Fibroblast of the conjunctiva (primary cell): ENCODE results near the gene DLGAP1.
"Not testable (repeated sequence)": the region's sequence is repeated elsewhere in the genome, so short reads cannot be mapped to it uniquely, and the experiment has no call there.

ENCODE experiments used
- DNase-seq: peaks from one replicate; pipeline ENCODE4 v3.0.0-alpha.2; 2010; ENCODE audit warnings: low read depth

DLGAP1 gene

DNA sequence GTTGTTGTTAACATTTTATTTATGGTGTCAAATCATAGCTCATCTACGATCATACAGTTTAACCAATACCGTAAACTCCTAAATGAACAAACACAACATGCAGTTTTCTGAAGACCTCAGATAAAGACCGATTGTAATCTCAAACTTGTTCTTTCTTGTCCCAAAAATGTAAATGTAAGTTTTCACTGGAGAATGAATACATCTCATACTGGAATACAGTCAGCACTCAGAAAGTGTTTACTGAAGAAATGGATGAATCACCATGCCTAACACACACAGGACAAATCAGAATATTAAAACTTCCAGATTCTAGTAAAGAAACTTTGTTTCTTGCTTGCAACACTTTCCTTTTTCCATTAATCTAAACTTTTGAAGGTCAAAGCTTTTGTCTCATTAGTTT is 380.5 kb downstream of the DLGAP1 start:
- DNase-seq: no peak

GRCh38 chr18:4069183-4069582 is 385.9 kb downstream of the DLGAP1 start:
- DNase-seq: no peak

GRCh38 chr18:4068552-4069158 is 386.5 kb downstream of the DLGAP1 start:
- peak; percentile 38 for DNase-seq

GRCh38 chr18:4063545-4063944 is 391.6 kb downstream of the DLGAP1 start:
- DNase-seq: no peak

DNA sequence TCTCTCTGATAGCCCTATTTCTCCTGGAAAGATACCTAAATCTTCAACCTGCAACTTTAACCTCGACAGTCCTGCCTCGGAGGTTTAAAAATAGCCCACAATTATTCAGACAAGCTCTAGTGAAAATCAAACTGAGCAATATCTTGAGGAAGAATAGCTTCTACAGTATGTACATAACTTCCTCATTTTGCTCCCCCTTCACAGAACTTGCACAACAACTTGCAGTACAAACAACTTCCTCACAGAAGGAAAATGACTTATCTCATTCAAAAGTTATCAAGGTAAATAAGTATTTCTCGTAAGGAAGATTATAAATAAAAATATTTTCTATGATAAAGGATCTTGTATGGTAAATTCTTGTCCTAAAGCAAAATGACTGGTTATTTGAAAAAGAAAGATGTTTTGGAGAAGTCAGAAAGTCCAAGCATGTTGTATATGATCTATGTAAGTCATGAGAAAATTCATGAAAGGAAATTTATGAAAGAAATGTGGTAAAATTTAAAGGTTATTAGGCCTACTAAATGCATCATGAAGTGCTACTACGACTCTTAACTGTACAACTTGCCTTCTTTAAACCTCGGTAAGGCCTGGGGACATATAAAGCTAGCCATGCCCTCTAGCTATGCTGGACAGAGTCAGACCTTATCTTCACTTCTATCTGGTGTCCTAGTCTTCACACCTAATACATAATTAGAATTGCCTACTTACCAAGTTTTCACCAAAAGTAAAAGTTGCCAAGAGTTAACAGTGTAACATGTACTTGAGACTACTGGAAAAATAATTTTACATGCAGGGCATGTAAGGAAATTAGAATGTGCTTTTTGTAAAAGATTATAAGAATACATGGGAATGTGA is 394.5 kb downstream of the DLGAP1 start:
- DNase-seq: no peak

- DNase-seq: no peak
Observed at GRCh38 chr18:4058179-4058578, 396.9 kb downstream of the DLGAP1 start.

GRCh38 chr18:4040391-4041092 is 414.6 kb downstream of the DLGAP1 start:
- DNase-seq: no peak

DNA sequence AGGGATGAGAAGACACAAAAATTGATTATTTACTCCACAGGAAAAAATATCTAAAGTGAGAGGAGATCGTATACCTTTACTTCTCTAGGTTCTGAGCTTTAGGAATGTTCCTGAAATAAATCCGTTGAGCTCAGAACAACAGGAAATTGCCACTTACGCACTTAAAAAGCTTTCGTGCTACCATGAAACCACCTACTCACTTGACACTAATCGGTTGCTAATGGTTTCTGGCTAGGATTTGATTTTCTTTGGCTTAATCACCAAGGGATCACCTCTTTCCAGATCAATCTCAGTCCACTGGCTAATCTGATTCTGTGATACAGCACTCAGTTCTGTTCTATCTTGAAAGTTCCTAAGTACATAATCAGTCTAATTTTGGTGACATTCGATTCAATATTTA is 419.6 kb downstream of the DLGAP1 start:
- no peak for DNase-seq

GRCh38 chr18:4034815-4035214 is 420.3 kb downstream of the DLGAP1 start:
- not testable (repeated sequence) for DNase-seq

- no peak for DNase-seq
Observed at GRCh38 chr18:4026542-4026941, 428.6 kb downstream of the DLGAP1 start.

GRCh38 chr18:4024702-4025101 is 430.4 kb downstream of the DLGAP1 start:
- no peak for DNase-seq

DNA sequence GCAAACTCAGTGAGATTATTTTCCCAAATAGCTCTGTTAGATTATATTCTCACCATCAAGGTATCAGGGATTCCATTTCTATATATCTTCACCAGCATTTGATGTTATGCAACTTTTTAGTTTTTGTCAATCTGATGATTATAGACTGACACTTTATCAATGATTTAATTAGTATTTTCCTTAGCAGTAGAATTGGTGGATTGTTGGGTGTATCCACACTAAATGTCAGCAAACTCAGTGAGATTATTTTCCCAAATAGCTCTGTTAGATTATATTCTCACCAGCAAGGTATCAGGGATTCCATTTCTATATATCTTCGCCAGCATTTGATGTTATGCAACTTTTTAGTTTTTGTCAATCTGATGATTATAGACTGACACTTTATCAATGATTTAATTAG is 432.4 kb downstream of the DLGAP1 start:
- DNase-seq: not testable (repeated sequence)

- no peak for DNase-seq
Observed at GRCh38 chr18:4020026-4020425, 435.1 kb downstream of the DLGAP1 start.

GRCh38 chr18:4017480-4017879 is 437.6 kb downstream of the DLGAP1 start:
- no peak for DNase-seq

GRCh38 chr18:4016391-4017049 is 438.6 kb downstream of the DLGAP1 start:
- DNase-seq: no peak

GRCh38 chr18:4007846-4008245 is 447.3 kb downstream of the DLGAP1 start:
- DNase-seq: no peak

DNA sequence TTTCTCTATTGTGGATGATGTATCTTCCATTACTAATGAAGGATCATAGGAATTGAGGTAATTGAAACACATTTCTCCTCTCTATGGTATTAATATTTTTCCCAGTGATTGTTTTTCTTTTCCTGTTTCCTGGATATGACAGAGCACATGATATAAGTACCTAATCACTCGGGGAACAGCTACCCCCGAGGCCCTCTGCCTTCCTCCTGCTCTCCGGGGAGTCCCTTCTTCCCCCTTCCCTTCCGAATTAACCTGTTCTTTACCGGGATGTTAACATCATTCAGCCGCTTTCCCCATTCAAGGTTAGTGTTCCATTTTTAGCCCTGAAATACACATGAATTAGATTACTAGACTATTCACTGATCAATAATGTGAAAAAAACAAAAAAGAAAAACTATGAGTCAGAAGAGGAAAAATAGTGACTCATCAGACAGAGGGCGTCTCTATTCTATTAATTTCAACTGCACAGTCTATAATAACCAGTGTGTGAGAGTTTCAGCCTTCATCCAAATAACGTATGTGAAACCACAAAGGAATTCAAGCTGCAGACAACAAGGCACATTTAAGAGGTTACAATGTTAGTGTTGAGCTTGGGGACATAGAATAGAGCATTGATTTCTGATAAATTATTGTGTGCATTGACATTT is 450.8 kb downstream of the DLGAP1 start:
- no peak for DNase-seq

GRCh38 chr18:3998698-3999333 is 456.3 kb downstream of the DLGAP1 start:
- DNase-seq: peak; percentile 42

- DNase-seq: peak; percentile 56
Observed at GRCh38 chr18:3995476-3996102, 459.5 kb downstream of the DLGAP1 start.

DNA sequence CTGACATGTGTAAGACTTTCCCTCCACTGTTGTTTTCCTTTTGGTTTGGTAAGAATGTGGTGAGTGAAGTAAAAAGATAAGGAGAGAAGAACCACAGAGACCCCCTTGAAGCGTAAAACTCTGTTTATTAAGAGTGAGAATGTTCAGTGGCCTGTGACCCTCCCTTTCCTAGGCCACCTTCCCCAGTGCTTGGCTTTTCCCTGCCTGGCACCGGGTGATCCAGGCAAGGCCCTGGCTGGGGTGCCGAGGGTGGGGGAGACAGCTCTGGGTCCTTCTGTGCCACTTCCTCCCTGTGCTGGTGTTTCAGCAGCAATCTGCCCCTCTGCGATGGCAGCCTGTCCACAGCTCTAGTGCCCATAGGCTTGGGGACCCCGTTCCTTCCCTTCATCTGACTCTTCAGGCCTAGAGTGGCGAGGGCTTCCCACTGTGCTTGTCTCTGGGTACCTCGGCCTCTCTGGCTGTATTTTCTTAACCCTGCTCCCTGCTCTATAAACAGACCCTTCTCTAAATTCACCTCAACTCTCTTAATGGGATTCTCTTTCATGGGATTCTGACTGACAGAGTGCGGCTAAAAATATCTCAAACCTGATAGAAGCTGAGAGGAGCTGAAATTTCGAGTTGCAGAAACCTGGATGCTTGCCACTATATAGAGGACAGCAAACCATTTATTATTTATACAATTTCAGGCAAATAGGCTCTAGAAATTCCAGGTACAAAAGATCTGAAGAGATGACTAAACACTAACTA is 461.0 kb downstream of the DLGAP1 start:
- DNase-seq: no peak
